Common myeloid progenitor, CD34-positive (primary cell): ENCODE results near the gene CXCR5. TPM values are rescaled to one million over a fixed set of nuclear protein-coding genes. Genes with fewer than 3 reads are reported as not detected.

ENCODE experiments used
- CTCF ChIA-PET: fragments of 350-600 bp; sonication (Branson Sonifier 250); formaldehyde crosslinking; loops from one replicate; lab custom pipeline; 2021; ENCODE audit warnings: antibody characterized with exemption; lab: Charles Lee
- POLR2A ChIA-PET: fragments of 350-600 bp; sonication (Branson Sonifier 250); formaldehyde crosslinking; loops from one replicate; lab custom pipeline; 2021; ENCODE audit warnings: antibody characterized with exemption; lab: Charles Lee
- DNase-seq, 3 donors: peaks; one replicate each; pipeline versions ENCODE4 v3.0.0 to v3.0.0-alpha.2; 2013
- H3K27ac ChIP-seq, 2 experiments: 1 replicate in 1 of 2; 2 replicates in 1 of 2; pipeline ENCODE4 v1.7.0; 2013; ENCODE audit warnings: inconsistent platforms in 2 of 2, low read length in 2 of 2, mild to moderate bottlenecking in 2 of 2, low read depth in 1 of 2, moderate library complexity in 1 of 2; ENCODE audit not compliant: severe bottlenecking in 2 of 2, insufficient read depth in 1 of 2, poor library complexity in 1 of 2
- H3K27me3 ChIP-seq, 5 experiments: replicated peaks in 2 of 5; 1 replicate in 3 of 5; 2 replicates in 2 of 5; pipeline versions ENCODE4 v1.6.1 to v1.7.0; 2013; ENCODE audit warnings: low read length in 4 of 5, mild to moderate bottlenecking in 2 of 5, moderate library complexity in 2 of 5, inconsistent platforms in 1 of 5; ENCODE audit not compliant: insufficient read depth in 5 of 5, control insufficient read depth in 4 of 5
- H3K36me3 ChIP-seq, 4 experiments: 1 replicate in 2 of 4; 2 replicates in 2 of 4; pipeline versions ENCODE4 v1.6.1 to v1.7.0; 2013; ENCODE audit warnings: low read length in 3 of 4, control low read depth in 1 of 4, mild to moderate bottlenecking in 1 of 4; ENCODE audit not compliant: control insufficient read depth in 4 of 4, insufficient read depth in 4 of 4
- H3K4me1 ChIP-seq, 4 experiments: 1 replicate in 3 of 4; 2 replicates in 1 of 4; pipeline versions ENCODE4 v1.6.1 to v1.7.1; 2013; ENCODE audit warnings: low read length in 3 of 4, mild to moderate bottlenecking in 3 of 4, control low read depth in 1 of 4, inconsistent platforms in 1 of 4, moderate library complexity in 1 of 4; ENCODE audit not compliant: control insufficient read depth in 4 of 4, insufficient read depth in 4 of 4; ENCODE audit errors: control extremely low read depth in 1 of 4
- H3K4me3 ChIP-seq, 7 experiments: 1 replicate in 4 of 7; 2 replicates in 3 of 7; pipeline versions ENCODE4 v1.5.1 to v1.7.0; 2013; ENCODE audit warnings: mild to moderate bottlenecking in 7 of 7, low read length in 6 of 7, moderate library complexity in 6 of 7, inconsistent platforms in 2 of 7, low read depth in 2 of 7, control low read depth in 1 of 7; ENCODE audit not compliant: insufficient read depth in 4 of 7, control insufficient read depth in 1 of 7; ENCODE audit errors: extremely low read depth in 1 of 7
- H3K9me3 ChIP-seq, 5 experiments: 1 replicate in 4 of 5; 2 replicates in 1 of 5; pipeline versions ENCODE4 v1.6.1 to v1.7.1; 2013; ENCODE audit warnings: low read length in 4 of 5, mild to moderate bottlenecking in 2 of 5, inconsistent platforms in 1 of 5, low read depth in 1 of 5, moderate library complexity in 1 of 5; ENCODE audit not compliant: control insufficient read depth in 4 of 5, insufficient read depth in 2 of 5; ENCODE audit errors: control extremely low read depth in 1 of 5
- WGBS: methylation state at CpG from one replicate; pipeline ENCODE4 v1.1.5; 2013; ENCODE audit not compliant: insufficient coverage; 5-methylcytosine and 5-hydroxymethylcytosine counted together
- polyA plus RNA-seq: library from polyadenylated mRNA; unstranded; fragments of 120-200 nt; gene quantifications from one replicate; pipeline ENCODE4 v1.2.1, GENCODE V29; 2013

Gene CXCR5
- polyA plus RNA-seq, result 0.20 TPM

DNA sequence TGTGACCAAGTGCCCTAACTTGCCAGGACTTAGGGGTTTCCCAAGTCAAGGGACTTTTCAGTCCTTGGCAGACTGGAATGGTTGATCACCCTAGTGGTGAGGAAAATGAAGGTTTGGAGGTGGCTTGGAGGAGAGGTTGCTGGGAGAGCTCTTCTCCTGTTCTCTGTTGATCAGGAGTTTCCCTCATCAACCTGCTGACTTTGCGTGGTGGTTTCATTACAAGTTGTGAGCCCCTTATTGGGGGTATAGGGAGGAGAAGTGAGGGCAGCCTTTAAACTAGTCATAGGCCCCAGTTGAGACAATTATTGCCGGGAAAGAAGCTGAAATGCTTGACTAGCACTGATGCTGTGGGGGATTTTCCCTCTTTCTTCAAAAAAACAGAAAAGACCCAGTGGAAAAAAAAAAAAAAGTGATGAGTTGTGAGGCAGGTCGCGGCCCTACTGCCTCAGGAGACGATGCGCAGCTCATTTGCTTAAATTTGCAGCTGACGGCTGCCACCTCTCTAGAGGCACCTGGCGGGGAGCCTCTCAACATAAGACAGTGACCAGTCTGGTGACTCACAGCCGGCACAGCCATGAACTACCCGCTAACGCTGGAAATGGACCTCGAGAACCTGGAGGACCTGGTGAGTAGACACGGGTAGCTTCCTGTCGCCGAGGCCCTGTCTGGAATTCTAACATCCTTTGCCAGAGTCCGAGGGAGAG, at the start of gene CXCR5:
Gene CXCR5 (plus strand): TSS at position 525 of the 704 bp plus-strand sequence. CDS start 50 bp downstream, at position 575.
- peaks cover 3 to 13% (median 5%) of the 10 kb centered on the region in 4 experiments for H3K4me1 ChIP-seq
- POLR2A ChIA-PET, result no interaction called here

DNA sequence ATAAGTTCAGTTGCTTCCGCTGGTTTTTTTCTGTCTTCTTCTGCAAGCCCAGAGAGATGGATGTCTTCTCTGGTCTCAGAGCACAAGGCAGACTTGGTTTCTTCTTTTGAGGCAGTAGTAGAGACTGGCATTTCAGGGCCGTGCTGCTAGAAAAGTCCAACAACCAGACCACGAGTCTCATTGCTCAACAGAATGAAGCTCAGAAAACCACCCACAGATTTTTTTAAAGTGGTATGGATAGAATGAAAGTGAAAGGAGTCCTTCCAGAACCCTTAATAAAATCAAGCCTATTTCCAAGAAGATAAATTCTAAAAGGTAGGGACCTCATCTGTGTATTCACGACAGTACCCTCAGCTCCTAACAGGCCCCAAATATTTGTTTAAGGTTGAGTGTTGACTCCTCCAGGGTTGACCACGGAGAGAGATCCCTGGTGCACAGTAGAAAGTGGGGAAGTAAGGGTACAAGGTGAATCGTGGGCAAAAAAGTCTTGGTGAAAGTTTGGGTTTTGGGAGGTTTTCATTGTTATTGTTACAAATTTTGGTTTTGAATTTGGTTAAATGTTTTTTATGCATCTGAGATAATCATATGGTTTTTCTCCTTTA, 49.2 kb upstream of the CXCR5 start:
- peak in 2 of 3 donors; percentile 12 to 18 for DNase-seq
- POLR2A ChIA-PET, result no interaction called here

More for the DNA sequence above, at the start of gene CXCR5:
- Histone ChIP-seq H3K9me3 (no peaks in the 10 kb centered on the region), H3K27me3 (no peaks in the 10 kb centered on the region), H3K36me3 (no peaks in the 10 kb centered on the region), H3K27ac (no peak within 1 kb of the TSS), H3K4me3 (peak within 1 kb of the TSS in 1 of 7 experiments; percentile 19)
- WGBS, result 96% methylated on average over 8 of the region's 16 CpGs
- DNase-seq, result no peak
- CTCF ChIA-PET, result interaction anchor here (0.8 to 1.9 kb wide), 6 partner anchors 13 to 194 kb away, joined by 3 to 6 read pairs (median 3); no protein-coding TSS in a partner anchor

GRCh38 chr11:118837868-118838267, 45.8 kb upstream of the CXCR5 start:
- no peaks in the 10 kb centered on the region for H3K4me1 ChIP-seq
- no peaks in the 10 kb centered on the region for H3K9me3 ChIP-seq
- no peak overlapping the region for H3K27ac ChIP-seq
- no peak for DNase-seq
- ChIA-PET POLR2A (interaction anchor here (0.6 kb wide), 1 partner anchor 49 kb away, joined by 3 read pairs; no protein-coding TSS in a partner anchor), CTCF (interaction anchor here (0.6 kb wide), 2 partner anchors 15 to 159 kb away, joined by 3 read pairs; no protein-coding TSS in a partner anchor)
- no CpG with 5 or more reads among the region's 8 CpGs for WGBS
- no peak overlapping the region for H3K4me3 ChIP-seq
- H3K27me3 ChIP-seq, result no peaks in the 10 kb centered on the region
- no peaks in the 10 kb centered on the region for H3K36me3 ChIP-seq

More for the DNA sequence above, 49.2 kb upstream of the CXCR5 start:
- Histone ChIP-seq H3K4me3 (no peak overlapping the region), H3K36me3 (no peaks in the 10 kb centered on the region), H3K27ac (no peak overlapping the region), H3K9me3 (no peaks in the 10 kb centered on the region), H3K27me3 (no peaks in the 10 kb centered on the region), H3K4me1 (no peaks in the 10 kb centered on the region)
- CTCF ChIA-PET, result interaction anchor here (0.7 kb wide), 1 partner anchor 35 kb away, joined by 3 read pairs; no protein-coding TSS in a partner anchor
- 79% methylated on average over 3 of the region's 6 CpGs for WGBS

DNA sequence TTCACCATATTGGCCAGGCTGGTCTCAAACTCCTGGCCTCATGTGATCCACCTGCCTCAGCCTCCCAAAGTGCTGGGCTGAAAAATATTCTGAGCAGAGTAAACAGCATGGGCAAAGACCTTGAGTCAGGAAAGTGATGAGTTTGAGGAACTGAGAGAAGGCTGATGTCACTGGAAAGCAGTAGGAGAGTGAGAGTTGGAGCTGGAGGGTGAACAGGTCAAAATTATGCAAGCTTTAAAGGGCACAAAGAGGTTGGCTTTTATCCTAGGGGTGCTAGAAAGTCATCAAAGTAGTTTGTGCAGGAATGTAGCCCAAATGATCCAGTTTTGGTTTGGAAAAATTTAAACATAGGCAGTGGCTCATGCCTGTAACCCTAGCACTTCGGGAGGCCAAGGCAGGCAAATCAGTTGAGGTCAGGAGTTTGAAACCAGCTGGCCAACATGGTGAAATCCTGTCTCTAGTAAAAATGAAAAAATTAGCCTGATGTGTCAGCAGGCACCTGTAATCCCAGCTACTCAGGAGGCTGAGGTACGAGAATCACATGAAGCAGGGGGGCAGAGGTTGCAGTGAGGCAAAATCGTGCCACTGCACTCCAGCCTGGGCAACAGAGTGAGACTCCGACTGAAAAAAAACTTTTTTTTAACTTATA, 44.7 kb upstream of the CXCR5 start:
- Histone ChIP-seq H3K27ac (no peak overlapping the region), H3K4me3 (no peak overlapping the region), H3K27me3 (no peaks in the 10 kb centered on the region), H3K36me3 (no peaks in the 10 kb centered on the region), H3K9me3 (no peaks in the 10 kb centered on the region), H3K4me1 (no peaks in the 10 kb centered on the region)
- CTCF ChIA-PET, result no interaction called here
- 100% methylated on average over 1 of the region's 4 CpGs for WGBS
- POLR2A ChIA-PET, result interaction anchor here (0.8 kb wide), 1 partner anchor 89 kb away, joined by 3 read pairs; no protein-coding TSS in a partner anchor
- no peak for DNase-seq

DNA sequence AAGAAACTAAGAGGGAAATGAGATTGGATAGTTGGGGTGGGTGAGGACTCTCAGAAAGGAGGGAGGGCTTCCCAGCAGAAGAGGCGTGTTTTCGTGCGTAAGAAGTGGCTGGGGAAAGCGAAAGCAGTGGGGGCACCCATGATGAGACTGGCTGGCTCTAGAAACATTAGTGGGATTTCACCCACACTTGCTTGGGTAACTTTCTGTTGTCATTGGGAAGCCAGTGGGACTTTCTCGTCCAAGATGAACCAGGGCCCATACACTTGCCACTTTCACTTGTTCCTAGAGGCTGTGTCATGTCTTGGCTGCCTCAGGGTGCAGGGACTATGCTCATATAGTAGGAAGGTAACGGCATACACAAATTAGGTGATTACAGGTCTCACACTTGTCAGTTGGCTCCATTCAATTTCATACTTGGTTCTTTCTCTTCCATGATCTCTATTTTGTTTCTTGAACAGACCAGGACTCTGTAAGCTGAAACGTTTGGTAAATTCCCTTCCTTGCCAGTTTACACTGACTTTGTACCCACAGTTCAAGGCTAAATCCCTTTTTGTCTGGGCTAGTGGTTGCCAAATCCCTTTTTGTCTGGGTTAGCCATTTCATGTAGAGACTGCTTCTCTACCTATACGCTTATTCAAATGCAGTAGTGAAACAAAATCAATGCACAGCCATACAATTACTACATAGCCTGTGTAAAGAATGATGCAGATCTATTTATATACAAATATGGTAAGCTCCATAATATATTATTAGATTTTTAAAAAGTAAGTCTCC, 42.0 kb upstream of the CXCR5 start:
- no peaks in the 10 kb centered on the region for H3K4me1 ChIP-seq
- no peaks in the 10 kb centered on the region for H3K27me3 ChIP-seq
- CTCF ChIA-PET, result no interaction called here
- 78% methylated on average over 7 of the region's 8 CpGs for WGBS
- H3K27ac ChIP-seq, result no peak overlapping the region
- H3K9me3 ChIP-seq, result no peaks in the 10 kb centered on the region
- no peak for DNase-seq
- H3K36me3 ChIP-seq, result no peaks in the 10 kb centered on the region
- no peak overlapping the region for H3K4me3 ChIP-seq
- POLR2A ChIA-PET, result interaction anchor here (0.7 kb wide), 1 partner anchor 44 kb away, joined by 3 read pairs; no protein-coding TSS in a partner anchor

DNA sequence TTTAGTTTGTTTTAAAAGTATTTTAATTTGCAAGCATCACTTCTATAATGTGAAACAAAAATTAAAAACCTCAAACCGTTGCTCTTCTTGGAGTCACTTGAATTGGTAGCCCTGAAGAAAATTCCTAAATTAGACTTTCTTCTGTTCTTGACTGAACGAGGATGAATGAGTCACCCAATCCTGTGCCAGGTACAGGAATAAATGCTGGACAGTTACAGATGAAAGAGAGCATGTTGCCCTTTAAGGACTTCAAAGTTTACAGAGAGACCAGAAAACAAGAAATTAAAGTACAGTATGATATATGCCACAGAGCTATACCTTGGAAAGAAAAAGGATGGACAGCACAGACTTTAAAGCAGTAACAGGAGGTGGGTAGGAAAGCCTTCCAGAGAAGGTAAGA, 41.3 kb upstream of the CXCR5 start:
- no peaks in the 10 kb centered on the region for H3K27me3 ChIP-seq
- H3K4me3 ChIP-seq, result no peak overlapping the region
- DNase-seq, result no peak
- H3K4me1 ChIP-seq, result no peaks in the 10 kb centered on the region
- H3K36me3 ChIP-seq, result no peaks in the 10 kb centered on the region
- no peak overlapping the region for H3K27ac ChIP-seq
- POLR2A ChIA-PET, result no interaction called here
- 90% methylated on average over 2 of the region's 2 CpGs for WGBS
- no peaks in the 10 kb centered on the region for H3K9me3 ChIP-seq
- CTCF ChIA-PET, result no interaction called here
